ENCODE measurements around the gene MRPS22.

DNA sequence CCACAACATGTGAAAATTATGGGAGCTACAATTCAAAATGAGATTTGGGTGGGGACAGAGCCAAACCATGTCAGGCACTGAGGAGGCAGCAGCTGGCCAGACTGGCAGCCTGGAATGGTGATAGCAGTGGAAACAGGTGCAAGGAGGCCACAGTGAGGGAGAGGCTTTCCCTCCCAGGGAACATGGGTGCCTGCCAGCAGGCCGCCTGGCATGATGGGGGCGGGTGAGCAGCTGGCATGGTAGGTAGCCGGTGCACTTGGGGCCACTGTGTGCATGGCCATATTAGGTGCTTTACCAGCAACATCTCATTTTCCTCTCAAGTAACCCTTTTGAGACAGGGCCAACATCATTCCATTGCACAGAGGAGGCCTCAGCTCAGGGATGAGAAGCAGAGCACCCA, 18.3 kb upstream of the MRPS22 start:
- TF ChIP-seq, protein P1, sequence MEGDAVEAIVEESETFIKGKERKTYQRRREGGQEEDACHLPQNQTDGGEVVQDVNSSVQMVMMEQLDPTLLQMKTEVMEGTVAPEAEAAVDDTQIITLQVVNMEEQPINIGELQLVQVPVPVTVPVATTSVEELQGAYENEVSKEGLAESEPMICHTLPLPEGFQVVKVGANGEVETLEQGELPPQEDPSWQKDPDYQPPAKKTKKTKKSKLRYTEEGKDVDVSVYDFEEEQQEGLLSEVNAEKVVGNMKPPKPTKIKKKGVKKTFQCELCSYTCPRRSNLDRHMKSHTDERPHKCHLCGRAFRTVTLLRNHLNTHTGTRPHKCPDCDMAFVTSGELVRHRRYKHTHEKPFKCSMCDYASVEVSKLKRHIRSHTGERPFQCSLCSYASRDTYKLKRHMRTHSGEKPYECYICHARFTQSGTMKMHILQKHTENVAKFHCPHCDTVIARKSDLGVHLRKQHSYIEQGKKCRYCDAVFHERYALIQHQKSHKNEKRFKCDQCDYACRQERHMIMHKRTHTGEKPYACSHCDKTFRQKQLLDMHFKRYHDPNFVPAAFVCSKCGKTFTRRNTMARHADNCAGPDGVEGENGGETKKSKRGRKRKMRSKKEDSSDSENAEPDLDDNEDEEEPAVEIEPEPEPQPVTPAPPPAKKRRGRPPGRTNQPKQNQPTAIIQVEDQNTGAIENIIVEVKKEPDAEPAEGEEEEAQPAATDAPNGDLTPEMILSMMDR (conservative IDR thresholded peaks at IDR 0.05; ENCODE audit: low read length), result no peak
- no peak for TF ChIP-seq EZH2phosphoT487 (IDR thresholded peaks at IDR 0.05; ENCODE audit: borderline replicate concordance)

All from Loucy (cell line).